Measurements from ENCODE around the gene OPALIN. TPM values are rescaled to one million over a fixed set of nuclear protein-coding genes. Genes with fewer than 3 reads are reported as not detected.

OPALIN gene
- total and polyA plus RNA-seq, 12 donors = not detected

DNA sequence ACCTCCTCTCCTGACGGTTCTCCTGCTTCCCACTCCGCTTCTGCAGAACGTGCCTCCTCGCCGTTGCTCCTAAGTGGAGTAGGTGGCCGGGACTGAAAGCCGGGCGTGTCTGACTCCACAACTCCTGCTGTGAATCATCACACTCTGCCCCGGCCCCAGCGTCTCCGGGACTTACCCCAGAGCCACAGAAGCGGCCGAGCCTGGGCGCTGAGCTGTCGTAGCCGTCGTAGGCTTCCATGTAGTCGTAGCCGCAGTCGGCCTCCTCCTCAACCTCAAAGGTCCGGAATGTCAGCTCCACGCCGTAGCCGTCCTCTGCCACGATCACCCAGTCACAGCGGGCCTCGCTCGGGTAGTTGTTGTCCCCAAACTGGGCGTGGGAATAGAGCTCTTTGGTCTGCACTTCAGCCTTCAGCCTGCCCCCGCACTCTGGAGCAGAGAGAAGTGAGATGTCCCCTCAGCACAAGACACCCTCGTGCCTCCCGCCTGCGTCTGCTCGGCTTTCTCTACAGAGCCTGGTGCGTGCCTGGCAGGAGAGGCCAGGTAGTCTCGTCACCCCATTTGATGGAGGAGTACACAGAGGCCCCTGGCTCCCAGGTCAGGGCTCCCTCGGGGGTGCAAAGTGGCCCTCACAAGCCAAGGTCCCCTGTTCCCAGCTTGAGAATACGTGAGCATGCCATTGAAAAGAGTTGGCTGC is 11.2 kb upstream of the OPALIN start:
- 72 to 85% (median 76%) methylated on average over 21 to 38 of the region's 38 CpGs for WGBS, 4 donors
- H3K27ac ChIP-seq = no peak overlapping the region
- no peaks in the 10 kb centered on the region for H3K36me3 ChIP-seq (replicated peaks in 1 of 2)
- H3K27me3 ChIP-seq = no peaks in the 10 kb centered on the region
- H3K9me3 ChIP-seq (replicated peaks in 1 of 3) = no peaks in the 10 kb centered on the region
- H3K4me3 ChIP-seq = no peak overlapping the region
- no peak for DNase-seq
- intact Hi-C loops (cut with DNase I) = loop anchor here (10.0 kb wide), 2 partner anchors 135 to 845 kb away; no protein-coding TSS in a partner anchor
- peaks cover 0 to 1% of the 10 kb centered on the region in 2 donors for H3K4me1 ChIP-seq (replicated peaks in 1 of 2)
- TF ChIP-seq, protein P1, sequence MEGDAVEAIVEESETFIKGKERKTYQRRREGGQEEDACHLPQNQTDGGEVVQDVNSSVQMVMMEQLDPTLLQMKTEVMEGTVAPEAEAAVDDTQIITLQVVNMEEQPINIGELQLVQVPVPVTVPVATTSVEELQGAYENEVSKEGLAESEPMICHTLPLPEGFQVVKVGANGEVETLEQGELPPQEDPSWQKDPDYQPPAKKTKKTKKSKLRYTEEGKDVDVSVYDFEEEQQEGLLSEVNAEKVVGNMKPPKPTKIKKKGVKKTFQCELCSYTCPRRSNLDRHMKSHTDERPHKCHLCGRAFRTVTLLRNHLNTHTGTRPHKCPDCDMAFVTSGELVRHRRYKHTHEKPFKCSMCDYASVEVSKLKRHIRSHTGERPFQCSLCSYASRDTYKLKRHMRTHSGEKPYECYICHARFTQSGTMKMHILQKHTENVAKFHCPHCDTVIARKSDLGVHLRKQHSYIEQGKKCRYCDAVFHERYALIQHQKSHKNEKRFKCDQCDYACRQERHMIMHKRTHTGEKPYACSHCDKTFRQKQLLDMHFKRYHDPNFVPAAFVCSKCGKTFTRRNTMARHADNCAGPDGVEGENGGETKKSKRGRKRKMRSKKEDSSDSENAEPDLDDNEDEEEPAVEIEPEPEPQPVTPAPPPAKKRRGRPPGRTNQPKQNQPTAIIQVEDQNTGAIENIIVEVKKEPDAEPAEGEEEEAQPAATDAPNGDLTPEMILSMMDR (IDR thresholded peaks at IDR 0.05) = no peak
- no peak for TF ChIP-seq POLR2A (IDR thresholded peaks at IDR 0.05)

DNA sequence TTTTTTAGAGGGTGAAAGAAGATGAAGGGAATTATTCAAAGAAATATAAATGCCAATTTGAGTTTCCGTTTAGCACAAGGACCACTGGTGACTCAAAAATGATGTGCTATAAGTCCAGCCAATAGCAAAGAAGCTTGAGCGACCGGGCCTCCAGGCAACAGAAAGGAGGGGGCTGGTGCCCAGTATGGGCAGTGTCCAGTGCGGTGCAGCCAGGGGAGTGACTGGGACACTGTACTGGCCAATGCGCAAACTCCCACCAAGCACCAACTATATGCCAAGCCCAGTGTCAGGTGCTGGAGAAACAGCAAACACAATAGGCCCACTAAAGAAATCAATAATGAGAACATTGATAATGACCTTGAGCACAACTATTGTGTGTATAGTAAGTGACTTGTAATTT is 10.2 kb upstream of the OPALIN start:
- Histone ChIP-seq H3K27me3 (no peaks in the 10 kb centered on the region), H3K4me3 (no peak overlapping the region), H3K36me3 (replicated peaks in 1 of 2) (no peaks in the 10 kb centered on the region), H3K4me1 (replicated peaks in 1 of 2) (no peaks in the 10 kb centered on the region), H3K27ac (no peak overlapping the region), H3K9me3 (replicated peaks in 1 of 3) (no peaks in the 10 kb centered on the region)
- no peak for DNase-seq
- WGBS, 4 donors = 83 to 89% (median 88%) methylated on average over 5 of the region's 5 CpGs
- TF ChIP-seq POLR2A (IDR thresholded peaks at IDR 0.05) = no peak
- TF ChIP-seq, protein P1 (IDR thresholded peaks at IDR 0.05) = no peak
- intact Hi-C loops (cut with DNase I) = no loop called here

DNA sequence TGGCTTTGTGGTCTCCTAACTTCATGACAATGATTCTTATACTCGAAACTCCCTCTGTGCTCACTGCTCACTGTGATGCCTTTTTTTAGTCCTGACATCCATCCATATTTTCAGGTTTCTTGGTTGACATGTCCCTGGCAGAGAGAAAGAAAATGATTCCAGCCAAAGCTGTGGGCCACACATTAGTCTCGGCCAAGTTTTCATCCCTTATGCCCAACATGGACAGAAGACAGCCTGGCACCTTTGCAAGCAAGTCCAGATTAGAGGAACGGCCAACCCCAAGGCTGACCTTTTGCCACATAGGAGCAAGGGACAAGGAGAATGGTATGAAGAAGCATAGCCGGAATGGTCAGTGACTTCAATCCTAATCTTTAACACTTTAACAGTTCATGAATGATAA is 8.7 kb upstream of the OPALIN start:
- WGBS, 4 donors = 59 to 77% (median 75%) methylated on average over 4 of the region's 4 CpGs
- intact Hi-C loops (cut with DNase I) = no loop called here
- H3K27ac ChIP-seq = no peak overlapping the region
- no peak for DNase-seq
- H3K9me3 ChIP-seq (replicated peaks in 1 of 3) = no peaks in the 10 kb centered on the region
- TF ChIP-seq, protein P1 (IDR thresholded peaks at IDR 0.05) = no peak
- no peak for TF ChIP-seq POLR2A (IDR thresholded peaks at IDR 0.05)
- no peaks in the 10 kb centered on the region for H3K27me3 ChIP-seq
- no peak overlapping the region for H3K4me3 ChIP-seq
- H3K36me3 ChIP-seq (replicated peaks in 1 of 2) = no peaks in the 10 kb centered on the region
- H3K4me1 ChIP-seq (replicated peaks in 1 of 2) = no peaks in the 10 kb centered on the region

DNA sequence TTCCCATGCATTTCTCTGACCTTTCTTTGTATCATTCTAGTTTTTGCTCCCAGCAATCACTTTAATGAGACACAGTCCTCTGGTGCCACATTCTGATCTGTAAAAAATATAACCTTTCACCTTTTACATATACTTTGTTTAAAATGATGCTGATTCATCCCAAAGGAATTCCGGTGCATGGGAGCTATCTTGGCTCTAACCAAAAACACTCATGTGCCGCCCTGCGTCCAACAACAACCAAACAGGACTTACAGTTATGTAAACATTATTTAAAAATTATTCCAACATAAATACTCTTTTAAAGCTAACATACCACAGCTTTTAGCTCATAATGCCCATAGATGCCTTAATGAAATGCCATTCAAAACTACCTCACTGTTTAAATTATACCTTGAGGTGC is 7.7 kb upstream of the OPALIN start:
- TF ChIP-seq POLR2A (IDR thresholded peaks at IDR 0.05) = no peak
- TF ChIP-seq, protein P1 (IDR thresholded peaks at IDR 0.05) = no peak
- DNase-seq = no peak
- no peaks in the 10 kb centered on the region for H3K4me1 ChIP-seq (replicated peaks in 1 of 2)
- no peaks in the 10 kb centered on the region for H3K27me3 ChIP-seq
- H3K27ac ChIP-seq = no peak overlapping the region
- 79 to 86% (median 84%) methylated on average over 3 of the region's 3 CpGs for WGBS, 4 donors
- intact Hi-C loops (cut with DNase I) = no loop called here
- H3K4me3 ChIP-seq = no peak overlapping the region
- H3K36me3 ChIP-seq (replicated peaks in 1 of 2) = no peaks in the 10 kb centered on the region
- H3K9me3 ChIP-seq (replicated peaks in 1 of 3) = no peaks in the 10 kb centered on the region
